ENCODE data around the gene RNGTT.
"Not testable (repeated sequence)": the region's sequence is repeated elsewhere in the genome, so short reads cannot be mapped to it uniquely, and the experiment has no call there.

RNGTT gene

DNA sequence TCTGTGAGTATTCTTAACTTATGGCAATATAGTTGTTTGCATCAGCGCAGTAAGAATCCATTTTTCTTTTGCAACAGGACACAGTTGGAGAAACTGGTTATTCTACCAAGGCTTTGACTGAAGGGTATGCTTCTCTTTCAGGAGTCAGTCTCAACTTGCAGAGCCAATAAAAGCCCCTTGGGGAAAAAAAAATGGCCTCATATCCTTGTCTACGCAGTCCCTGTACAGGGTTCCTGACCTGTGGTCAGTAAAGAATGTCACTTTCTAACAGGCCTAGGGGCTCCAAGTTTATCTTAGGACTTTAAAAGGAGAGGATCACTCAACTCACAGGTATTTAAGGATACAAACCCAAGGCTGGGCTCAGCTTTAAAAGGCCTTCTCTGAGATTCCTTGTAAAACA lies 6.9 kb upstream of the RNGTT start:
- no peak for DNase-seq

DNA sequence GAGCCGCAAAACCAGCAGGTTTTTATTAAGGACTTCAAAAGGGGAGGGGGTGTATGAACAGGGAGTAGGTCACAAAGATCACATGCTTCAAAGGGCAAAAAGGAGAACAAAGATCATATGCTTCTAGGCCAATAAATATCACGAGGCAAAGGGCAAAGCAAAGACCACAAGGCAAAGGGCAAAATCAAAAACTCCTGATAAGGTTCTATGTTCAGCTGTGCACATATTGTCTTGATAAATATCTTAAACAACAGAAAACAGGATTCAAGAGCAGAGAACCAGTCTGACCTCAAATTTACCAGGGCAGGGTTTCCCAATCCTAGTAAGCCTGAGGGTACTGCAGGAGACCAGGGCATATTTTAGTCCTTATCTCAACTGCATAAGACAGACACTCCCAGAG lies 5.8 kb upstream of the RNGTT start:
- not testable (repeated sequence) for DNase-seq

DNA sequence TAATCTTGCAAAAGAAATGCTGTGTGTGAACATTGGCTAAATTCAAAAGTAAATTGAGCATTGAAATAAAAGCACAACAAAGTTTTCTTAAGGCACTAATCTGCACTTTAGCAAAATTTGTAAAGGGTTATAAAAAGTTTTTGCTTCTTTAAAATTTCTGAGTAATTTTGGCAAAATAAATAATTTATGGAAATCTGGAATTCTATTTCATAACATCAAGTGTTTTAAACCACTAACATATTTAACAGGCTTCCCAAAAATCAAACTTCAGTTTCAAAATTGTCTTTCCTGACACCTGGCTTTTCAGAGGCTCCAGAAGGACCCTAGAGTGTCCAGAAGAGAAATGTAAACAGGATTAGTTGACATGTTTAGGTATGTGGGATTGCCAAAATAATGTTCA lies 4.5 kb upstream of the RNGTT start:
- DNase-seq, result no peak

DNA sequence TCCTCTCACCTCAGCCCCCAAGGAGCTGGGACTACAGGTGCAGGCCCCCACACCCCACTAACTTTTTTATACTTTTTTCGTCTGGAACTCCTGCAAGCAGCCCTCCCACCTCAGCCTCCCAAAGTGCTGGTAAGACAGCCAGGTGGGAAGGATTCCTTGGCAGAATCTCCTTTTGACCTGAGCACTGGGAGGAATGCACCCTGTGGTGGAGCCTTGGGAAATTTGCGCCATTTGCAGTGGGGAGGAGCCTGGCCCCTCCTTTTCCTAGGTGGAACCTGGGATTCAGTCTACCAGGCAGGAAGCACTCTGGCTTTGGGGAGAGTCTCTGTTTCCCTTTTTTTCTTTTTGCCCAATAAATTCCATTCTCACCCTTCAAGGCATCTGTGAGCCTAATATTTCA lies 2.3 kb upstream of the RNGTT start:
- DNase-seq, result no peak

DNA sequence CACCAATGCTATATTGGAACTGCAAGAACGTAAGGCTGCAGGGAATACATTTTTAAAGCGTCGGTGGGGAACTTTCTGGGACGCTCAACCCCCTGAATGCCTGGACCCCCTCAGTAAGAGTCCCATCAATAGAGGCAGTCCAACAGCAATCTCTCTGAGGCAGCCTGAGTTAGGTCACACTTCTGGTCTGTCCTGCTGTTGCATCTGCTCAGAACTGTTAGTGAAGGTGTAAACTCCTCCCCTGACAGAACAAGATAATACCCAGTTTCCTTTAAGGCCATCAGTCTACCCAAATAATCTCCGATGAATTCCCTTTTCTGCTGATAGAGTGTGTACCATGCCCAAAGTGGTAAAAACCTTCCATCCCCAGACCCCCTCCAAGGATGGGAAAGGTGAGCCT lies 1.1 kb upstream of the RNGTT start:
- DNase-seq, result no peak

DNA sequence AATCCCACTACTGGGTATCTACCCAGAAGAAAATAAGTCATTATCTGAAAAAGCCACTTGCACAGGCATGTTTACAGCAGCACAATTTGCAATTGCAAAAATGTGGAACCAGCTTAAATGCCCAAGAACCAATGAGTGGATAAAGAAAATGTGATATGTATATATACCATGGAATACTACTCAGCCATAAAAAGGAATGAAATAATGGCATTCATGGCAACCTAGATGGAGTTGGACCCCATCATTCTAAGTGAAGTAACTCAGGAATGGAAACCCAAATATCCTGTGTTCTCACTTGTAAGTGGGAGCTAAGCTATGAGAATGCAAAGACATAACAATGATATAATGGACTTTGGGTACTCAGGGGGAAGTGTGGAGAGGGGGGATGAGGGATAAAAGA lies 4.6 kb downstream of the RNGTT start:
- DNase-seq, result no peak

DNA sequence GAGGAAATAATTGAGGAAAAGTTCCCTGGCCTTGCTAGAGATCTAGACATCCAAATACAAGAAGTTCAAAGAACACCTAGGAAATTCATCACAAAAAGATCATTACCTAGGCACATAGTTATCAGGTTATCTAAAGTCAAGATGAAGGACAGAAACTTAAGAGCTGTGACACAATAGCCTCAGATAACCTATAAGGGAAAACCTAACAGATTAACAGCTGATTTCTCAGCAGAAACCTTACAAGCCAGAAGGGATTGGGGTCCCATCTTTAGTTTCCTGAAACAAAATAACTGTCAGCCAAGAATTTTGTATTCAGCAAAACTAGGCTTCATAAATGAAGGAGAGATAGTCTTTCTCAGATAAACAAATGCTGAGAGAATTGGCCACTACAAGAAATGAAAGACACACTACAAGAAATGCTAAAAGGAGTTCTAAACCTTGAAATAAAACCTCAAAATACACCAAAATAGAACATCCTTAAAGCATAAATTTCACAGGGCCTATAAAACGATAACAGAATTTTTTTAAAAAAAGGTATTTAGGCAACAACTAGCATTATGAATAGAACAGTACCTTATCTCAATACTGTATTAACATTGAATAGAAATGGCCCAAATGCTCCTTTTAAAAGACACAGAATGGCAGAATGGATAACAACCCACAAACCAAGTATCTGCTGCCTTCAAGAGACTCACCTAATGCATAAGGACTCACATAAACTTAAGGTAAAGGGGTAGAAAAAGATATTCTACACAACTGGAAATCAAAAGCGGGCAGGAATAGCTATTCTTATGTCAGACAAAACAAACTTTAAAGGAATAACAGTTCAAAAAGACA lies 9.7 kb downstream of the RNGTT start:
- DNase-seq, result no peak

DNA sequence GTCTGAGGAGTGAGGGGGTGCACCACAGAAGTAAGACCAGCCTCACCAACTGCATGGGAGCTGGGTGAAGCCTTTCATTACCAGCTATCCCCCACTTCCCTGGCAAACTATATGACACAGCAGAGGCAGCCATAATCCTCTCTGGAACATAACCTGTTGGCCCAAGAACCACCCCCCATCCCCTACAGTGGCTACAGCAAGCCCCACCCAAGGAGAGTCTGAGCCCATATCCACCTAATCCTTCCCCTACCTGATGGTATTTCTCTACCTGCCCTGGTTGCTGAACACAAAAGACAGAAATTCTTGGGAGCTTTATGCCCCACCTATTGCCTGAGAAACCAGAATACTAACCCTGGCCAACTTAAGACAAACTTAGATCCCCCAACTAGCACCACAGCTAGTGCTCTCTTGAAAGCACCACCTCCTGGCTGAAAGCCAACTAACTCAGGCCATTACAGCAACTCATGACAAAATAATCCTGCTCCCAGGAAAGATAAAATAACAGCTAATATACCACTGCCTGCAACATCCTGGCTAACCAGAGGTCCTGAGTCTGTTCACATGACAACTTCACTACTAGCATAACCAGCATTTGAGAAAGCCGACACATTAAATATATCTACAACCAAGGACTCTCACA lies 11.2 kb downstream of the RNGTT start:
- DNase-seq, result no peak

DNA sequence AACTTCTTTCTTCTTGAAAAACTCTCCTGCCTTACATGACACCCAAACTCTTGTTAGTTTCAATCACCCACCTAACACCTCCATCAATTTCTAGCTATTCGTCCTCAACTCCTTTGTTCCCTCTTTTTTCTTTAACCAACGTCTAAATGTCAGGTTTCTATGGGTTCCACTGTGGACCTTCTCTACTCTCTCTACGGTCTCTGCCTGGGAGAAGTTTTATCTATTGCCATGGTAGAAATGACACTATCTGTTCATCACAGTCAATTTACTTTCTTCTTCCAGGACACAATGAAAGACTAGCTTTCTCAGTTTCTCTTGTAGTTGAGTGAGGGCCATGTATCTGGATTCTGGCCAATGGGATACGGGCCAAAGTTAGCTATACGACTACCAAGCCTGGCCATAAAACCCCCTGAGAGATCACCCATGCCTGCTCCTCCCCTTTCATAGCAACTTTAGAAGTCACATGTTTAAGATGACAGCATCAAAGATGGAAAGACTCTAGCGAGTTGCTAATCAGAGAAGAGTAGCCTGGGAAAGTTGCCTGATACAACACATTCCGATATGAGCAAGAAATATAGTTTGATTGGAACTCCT lies 17.9 kb downstream of the RNGTT start:
- DNase-seq, result no peak

DNA sequence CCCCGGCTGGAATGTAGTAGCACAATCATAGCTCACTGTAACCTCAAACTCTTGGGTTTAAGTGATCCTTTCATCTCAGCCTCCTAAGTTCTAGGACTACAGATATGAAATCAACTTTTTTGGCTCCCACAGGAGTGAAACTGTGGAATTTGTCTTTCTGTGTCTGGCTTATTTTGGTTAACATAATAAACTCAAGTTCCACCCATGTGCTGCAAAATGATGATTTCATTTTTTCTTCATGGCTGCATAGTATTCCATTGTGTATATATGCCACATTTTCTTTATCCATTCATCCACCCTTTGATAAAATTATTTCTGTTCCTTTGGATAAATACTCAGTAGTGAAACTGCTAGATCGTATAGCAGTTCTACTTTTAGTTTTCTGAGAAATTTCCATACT lies 29.9 kb downstream of the RNGTT start:
- no peak for DNase-seq

DNA sequence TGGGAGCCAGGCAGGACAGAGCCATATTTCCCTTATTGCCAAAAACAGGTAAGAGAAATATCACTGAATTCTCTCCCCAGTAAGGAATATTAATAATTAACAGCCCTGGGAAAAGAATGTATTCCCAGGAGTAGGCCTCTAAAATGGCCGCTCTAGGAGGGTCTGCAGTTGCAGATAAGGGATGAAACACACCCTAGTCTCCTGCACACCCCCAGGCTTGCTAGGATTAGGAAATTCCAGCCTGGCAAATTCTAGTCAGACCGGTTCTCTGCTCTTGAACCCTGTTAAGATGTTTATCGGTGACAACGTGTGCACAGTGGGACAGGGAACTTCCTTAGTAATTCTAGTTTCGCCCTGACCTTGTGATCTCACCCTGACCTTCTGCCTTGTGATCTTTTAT lies 31.4 kb downstream of the RNGTT start:
- DNase-seq, result not testable (repeated sequence)

DNA sequence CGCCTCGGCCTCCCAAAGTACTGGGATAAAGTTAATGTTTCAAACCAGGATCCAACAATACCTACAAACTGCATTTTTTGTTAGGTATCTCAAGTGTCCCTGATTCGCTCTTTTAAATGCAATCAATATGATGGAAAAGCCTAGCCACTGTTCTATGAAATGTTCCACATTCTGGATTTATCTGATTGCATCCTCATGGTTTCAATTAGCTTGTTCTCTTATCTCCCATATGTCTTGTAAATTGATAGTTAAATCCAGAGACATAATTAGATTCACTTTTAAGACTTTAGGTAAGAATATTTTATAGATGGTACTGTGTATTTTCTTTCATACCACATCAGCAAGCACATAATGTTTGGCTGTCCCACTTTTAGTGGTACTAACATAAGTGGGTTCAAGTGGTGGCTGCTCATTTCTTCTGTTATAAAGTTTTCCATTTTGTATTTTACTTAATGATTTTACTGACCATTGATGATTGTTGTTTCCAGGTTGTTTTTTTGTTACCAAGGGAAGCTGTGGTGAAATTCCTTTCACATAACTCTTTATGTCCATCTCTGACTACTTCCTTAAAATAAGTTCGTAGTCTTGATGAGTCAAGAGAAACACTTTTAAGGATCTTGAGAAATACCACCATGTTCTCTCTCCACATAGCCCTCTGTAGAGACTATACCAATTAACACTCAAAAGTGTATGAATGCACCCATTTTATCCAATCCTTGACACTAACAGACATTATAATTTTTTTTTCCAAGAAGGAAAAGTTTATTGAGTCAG lies 40.5 kb downstream of the RNGTT start:
- DNase-seq, result no peak

DNA sequence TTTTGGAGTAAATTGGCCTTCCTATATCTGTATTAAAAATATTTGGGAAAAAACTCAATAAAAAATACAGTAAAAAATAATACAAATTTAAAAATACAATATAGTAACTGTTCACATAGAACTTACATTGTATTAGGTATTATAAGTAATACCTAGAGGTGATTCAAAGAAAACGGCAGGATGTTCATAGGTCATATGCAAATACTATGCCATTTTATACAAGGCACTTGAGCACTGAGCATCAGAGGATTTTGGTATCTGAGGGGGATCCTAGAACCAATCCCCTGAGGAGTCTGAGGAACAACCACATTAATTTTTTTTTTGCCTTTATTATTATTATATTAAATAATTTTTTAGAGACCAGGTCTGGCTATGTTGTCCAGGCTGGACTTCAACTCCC lies 41.7 kb downstream of the RNGTT start:
- DNase-seq, result no peak

DNA sequence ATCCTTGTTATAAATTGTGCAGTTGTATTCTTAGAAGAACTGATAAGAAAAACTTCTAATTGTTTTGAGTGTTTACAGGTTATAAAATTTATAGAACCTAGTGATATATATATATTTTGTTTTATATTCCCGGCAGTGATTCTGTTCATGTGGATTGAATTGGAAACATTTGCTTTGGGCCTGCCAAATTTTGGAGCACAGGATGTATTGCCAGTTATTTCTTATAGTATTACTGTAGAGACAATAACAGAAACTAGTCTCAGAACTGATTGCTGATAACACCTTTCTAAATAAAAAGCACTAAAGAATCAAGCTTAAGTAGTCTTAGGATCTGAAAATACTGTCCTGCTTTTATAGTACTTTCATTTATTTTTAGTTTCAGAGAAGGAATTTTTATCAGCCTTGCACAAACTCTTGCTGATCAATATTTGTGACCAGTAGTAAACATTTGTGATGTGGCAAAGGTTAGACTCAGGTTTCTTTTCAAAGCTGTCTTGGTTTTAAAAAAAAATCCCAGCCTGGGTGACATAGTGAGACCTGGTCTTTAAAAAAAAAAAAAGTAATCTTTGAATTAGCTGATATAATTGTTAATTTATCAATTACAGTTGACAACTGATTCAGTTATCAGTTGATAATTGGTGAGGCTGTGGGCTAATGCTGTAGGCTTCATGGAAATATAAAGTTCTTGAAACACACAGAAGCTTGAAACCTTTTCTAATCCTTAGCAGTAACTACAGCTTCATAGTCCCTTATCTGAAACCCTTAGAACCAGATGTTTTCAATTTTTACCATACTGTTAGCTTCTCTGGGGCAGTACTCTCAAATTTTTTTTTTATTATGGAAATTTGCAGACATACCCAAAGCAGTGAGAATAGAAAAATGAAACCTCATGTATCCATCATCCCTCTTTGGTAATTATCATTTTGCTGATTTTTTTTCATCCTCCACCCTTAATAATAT lies 42.4 kb downstream of the RNGTT start:
- no peak for DNase-seq

DNA sequence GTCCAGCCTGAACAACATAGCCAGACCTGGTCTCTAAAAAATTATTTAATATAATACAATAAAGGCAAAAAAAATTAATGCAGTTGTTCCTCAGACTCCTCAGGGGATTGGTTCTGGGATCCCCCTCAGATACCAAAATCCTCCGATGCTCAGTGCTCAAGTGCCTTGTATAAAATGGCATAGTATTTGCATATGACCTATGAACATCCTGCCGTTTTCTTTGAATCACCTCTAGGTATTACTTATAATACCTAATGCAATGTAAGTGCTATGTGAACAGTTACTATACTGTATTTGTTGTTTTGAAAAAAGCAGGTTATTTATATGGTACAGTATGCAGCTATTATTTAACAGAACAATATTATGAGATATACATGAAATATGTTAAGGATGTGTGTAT lies 43.3 kb downstream of the RNGTT start:
- no peak for DNase-seq

DNA sequence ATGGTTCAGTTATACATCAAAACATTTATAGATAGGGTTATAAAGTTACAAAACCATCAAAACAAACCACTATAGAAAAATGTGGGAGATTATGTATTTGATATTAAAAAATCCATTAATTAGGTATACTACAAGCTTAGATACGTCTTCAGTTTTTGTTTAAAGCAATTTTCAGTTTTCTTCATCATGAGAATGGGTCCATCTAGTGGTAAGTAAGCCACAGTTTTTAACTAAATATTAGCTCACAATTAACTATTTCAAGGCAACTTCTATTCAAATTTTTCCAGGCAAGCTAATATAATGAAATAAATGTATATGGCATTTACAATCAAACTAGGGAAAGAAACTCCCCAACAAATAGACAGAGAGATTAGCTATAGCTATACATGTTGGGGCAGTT lies 44.4 kb downstream of the RNGTT start:
- no peak for DNase-seq

DNA sequence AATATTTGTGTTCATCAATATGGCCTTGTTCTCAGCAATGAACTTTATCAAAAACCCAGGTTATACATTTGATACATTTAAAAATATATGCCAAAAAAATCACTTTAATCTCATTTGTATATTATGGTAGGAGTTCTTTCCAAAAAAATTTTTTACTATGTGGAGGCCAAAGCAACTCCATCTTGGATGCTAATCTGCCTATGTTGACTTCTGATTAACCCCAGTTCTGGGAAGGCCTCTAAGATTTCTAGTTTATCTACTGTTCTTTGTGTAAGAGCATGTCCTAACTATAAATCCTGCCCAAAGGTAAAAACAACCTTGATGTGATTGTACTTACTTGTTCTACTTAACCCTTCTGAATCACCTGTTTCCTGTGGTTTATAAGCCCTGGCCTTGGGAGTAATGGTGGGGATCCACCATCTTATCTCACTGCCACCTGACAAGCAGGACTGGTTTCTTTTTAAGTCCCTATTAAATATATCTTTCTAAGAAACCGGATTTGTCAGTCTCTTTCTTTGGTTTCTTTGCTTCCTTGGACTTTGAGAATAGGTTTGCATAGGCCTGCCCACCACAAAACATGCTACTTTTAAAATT lies 46.7 kb downstream of the RNGTT start:
- no peak for DNase-seq

DNA sequence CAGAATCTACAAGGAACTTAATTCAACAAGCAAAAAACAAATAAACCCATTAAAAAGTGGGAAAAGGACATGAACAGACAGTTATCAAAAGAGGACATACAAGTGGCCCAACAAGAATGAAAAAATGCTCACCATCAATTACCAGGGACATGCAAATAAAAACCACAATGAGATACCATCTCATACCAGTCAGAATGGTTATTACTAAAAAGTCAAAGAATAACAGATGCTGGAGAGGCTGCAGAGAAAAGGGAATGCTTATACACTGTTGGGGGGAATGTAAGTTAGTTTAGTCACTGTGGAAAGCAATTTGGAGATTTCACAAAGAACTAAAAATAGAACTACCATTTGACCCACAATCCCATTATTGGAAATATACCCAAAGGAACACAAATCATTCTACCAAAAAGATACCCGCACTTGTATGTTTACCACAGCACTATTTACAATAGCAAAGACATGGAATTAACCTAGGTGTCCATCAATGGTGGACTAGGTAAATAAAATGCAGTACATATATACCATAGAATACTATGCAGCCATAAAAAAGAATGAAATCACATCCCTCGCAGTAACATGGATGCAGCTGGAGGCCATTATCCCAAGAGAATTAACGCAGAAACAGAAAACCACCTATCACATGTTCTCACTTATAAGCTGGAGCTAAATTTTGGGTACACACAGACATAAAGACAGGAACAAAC lies 48.4 kb downstream of the RNGTT start:
- no peak for DNase-seq

DNA sequence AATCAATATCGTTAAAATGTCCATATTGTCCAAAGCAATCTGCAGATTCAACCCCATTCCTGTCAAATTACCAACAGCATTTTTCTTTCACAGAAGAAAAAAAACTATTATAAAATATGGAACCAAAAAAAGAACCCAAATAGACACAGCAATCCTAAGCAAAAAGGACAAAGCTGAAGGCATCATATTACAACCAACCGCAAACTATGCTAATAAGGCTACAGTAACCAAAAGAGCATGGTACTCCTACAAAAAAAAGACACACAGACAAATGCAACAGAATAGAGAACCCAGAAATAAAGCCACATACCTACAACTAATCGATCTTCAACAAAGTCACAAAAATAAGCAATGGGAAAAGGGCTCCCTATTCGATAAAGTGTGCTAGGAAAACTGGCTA lies 49.2 kb downstream of the RNGTT start:
- DNase-seq, result no peak

DNA sequence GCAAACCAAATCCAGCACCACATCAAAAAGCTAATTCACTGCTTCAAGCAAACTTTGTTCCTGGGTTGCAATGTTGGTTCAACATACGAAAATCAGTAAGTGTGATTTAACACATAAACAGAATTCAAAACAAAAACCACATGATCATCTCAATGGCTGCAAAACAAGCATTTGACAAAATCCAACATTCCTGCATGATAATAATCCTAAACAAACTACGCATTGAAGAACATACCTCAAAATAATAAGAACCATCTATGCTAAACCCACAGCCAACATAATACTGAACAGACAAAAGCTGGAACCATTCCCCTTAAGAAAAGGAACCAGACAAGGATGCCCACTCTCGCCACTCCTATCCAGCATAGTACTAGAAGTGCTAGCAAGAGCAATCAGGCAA lies 49.9 kb downstream of the RNGTT start:
- no peak for DNase-seq

All from NCI-H1436 treated with DMSO at 0.1 percent for 48 hours (cell line).